GM18868 (cell line): ENCODE data around the gene AP2A1.
"Not testable (repeated sequence)": the region's sequence is repeated elsewhere in the genome, so short reads cannot be mapped to it uniquely, and the experiment has no call there.

Experiments
- ATAC-seq: cut with Tn5 transposase; IDR thresholded peaks from one replicate; pipeline ENCODE4 v1.9.1; 2021; ENCODE audit warnings: mild to moderate bottlenecking, moderate library complexity; ENCODE audit not compliant: unreplicated experiment

Gene AP2A1

DNA sequence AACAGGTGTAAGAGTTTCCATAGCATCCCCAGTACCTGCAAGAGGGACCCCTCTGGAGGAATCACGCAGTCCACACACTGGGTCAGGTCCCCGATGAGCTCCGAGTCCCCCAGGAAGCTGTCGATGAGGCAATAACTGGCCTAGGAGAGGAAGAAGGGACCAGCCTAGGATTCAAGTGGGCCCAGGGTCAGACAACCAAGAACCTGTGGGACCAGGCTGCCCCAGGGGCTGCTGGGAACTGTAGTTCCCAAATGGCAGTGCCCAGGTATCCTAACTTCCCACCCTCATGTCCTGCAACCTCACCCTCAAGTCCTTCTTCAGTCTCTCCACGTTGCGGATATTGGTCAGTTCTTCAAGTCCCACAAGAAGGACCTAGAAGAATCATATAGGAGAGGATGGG is 44.5 kb downstream of the AP2A1 start:
- ATAC-seq = no peak

- no peak for ATAC-seq
These were observed 45.7 kb downstream of the AP2A1 start for GRCh38 chr19:49812452-49812996.

DNA sequence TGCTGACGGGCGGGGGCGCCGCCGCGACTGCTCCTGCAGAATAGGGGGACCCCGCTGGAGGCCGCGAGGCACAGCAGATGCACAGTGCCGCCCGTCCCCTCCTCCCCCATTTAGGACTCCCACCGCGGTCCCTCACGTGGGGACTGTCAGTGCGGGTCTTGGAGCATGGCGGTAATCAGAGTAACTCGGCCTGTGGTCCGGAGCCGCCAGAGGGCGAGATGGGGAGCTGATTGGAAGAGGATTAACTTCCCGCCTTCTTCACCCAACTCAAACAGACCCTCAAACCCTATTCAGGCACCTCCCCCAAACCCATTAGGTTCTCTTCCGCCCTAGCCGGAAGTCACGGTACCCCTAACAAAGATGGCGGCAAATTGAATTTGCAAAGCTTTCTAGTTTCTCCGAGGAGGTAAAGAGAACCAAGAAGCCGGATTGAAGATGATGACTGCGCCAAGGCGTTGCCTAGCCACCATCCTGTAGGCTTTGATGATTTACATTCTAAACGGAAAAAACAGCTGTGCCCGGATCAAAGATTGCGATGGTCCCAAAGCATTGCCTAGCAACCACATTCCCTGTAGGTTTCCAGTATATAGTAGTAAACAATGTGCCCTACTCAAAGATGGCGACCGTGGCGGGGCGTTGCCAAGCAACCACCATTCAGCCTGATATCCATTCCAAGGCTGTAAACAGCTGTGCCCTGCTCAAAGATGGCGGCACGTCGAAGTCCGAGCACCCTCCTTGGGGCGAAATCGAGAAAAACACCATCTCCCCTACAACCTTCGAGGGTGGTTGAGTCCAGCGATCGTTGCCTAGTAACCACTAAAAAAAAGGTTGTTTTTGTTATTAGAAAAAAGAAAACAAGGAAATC is 46.4 kb downstream of the AP2A1 start, which contains the start of gene FUZ:
TSS of gene FUZ (minus strand) at position 296 of the 865 bp plus-strand sequence. CDS start at position 110, 186 bp downstream.
- ATAC-seq = peak; percentile 66

- no peak for ATAC-seq
These were observed 47.2 kb downstream of the AP2A1 start for GRCh38 chr19:49814010-49814409.

- ATAC-seq = no peak
These were observed 49.8 kb downstream of the AP2A1 start for GRCh38 chr19:49816590-49816989.

DNA sequence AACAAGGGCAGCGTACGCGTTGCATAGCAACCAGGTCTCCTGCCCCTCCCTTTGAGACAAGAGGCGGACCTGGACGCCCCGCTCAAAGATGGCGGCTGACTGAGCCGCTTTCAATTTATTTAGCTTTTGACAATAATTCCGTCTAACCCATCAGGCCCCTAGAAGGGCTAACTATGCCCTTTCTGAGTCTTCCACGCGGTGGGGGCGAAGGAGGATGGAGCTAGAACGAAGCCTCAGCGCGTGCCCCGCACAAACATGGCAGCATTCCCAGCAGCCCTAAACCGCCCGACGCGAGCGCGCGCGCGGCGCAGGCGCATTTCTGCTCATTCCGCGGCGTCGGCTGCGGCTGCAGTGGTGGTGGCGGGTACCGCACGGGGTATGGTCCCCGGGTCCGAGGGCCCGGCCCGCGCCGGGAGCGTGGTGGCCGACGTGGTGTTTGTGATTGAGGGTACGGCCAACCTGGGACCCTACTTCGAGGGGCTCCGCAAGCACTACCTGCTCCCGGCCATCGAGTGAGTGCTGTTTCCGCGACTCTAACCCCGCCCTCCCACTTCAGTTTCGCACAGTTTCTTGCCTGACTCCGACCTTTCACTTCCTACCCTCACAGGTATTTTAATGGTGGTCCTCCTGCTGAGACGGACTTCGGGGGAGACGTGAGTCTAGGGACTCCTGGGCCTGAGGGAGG is 51.3 kb downstream of the AP2A1 start, which contains the start of gene MED25:
TSS of gene MED25 (plus strand) at position 326 of the 685 bp plus-strand sequence. CDS start at position 379, 53 bp downstream.
- ATAC-seq = peak; percentile 61

GRCh38 chr19:49818649-49819370 is 52.0 kb downstream of the AP2A1 start:
- ATAC-seq = no peak

- ATAC-seq = not testable (repeated sequence)
These were observed 52.8 kb downstream of the AP2A1 start for GRCh38 chr19:49819452-49820115.

- no peak for ATAC-seq
These were observed 53.3 kb downstream of the AP2A1 start for GRCh38 chr19:49820125-49820524.

DNA sequence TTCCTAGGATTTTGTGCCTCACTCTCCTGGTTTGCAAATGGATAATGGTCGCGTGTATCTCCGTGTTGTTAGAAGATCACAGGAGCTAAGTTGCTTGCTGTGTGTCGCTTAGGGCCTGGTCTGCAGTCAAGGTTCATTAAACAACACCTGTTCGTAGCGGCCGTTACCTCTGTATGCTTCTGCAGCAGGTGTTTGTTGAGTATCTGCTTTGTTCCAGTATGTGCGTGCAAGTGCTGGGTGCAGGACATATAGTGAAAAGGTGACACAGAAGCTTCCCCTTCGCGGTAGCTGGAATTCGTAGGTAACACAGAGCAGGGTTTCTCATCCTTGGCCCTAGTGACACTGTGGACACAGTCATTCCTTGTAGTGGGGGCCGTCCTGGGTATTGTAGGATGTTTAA is 56.7 kb downstream of the AP2A1 start:
- no peak for ATAC-seq

- ATAC-seq = no peak
These were observed 57.9 kb downstream of the AP2A1 start for GRCh38 chr19:49824662-49825061.

- no peak for ATAC-seq
These were observed 60.2 kb downstream of the AP2A1 start for GRCh38 chr19:49827034-49827433.

- no peak for ATAC-seq
These were observed 62.4 kb downstream of the AP2A1 start for GRCh38 chr19:49829200-49829599.

DNA sequence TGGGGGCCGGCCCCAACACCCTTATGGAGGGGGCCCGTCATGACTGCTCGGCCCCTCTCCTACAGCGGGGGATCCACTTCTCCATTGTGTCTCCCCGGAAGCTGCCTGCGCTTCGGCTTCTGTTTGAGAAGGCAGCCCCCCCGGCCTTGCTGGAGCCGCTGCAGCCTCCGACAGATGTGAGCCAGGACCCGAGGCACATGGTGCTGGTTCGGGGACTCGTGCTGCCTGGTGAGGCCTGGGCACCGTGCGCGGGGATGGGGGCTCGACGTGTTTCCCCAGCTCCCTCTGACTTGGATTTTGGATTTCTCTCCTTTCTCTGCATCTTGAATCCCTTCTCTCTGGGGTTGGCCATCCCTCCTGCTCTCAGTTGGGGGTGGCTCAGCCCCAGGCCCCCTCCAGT is 62.9 kb downstream of the AP2A1 start:
- ATAC-seq = no peak

DNA sequence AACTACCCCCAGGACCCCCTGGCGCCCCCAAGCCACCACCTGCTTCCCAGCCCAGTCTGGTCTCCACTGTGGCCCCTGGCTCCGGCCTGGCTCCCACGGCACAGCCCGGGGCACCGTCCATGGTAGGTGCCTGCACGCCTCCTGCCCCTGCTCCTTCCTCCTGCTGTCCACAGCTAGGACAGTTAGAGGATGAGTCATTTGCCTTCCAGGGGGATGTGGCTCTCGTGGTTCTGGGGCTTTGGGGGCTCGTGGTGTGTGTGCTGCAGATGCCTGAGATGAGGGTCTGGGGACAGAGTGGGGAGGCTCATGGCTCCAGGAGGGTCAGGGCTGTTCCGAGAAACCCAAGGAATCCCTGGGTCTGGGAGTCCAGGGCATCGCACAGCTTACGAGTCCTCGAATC is 64.0 kb downstream of the AP2A1 start:
- ATAC-seq = no peak

DNA sequence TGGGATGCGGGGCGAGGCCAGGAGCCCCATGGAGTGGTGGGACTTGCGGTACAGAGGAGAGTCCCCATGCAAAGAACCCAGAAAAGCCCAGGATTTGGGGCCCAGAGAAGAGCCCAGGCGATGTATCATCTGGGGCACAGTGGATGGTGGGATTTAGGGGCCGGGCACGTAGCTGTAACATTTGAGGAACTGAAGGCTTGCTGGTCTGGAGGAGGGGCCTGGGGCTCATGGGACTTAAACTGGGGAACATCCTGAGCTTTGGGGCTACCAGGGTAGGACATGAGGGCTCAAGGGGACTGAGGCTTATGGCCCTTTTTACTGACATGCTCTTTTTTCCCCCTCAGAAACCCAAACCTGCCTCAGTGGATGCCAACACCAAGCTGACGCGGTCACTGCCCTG is 64.8 kb downstream of the AP2A1 start:
- no peak for ATAC-seq

DNA sequence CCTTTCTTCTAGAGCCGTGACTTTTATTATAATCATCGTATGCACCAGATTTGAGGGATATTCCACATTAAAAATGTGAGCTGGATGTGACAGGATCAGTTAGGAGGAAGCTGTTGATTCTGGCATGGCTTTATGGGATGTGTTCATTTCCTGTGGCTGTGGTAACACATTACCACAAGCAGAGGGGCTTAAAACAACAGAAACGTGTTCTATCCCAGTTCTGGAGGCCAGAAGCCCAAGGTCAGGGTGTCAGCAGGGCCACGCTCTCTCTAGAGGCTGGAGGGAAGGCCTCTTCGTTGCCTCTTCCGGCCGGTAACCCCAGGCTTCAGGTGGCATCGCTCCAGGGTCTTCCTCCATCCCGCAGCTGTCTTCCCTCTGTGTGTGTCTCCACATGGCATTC is 65.8 kb downstream of the AP2A1 start:
- ATAC-seq = no peak

- no peak for ATAC-seq
These were observed 66.8 kb downstream of the AP2A1 start for GRCh38 chr19:49833599-49833998.

DNA sequence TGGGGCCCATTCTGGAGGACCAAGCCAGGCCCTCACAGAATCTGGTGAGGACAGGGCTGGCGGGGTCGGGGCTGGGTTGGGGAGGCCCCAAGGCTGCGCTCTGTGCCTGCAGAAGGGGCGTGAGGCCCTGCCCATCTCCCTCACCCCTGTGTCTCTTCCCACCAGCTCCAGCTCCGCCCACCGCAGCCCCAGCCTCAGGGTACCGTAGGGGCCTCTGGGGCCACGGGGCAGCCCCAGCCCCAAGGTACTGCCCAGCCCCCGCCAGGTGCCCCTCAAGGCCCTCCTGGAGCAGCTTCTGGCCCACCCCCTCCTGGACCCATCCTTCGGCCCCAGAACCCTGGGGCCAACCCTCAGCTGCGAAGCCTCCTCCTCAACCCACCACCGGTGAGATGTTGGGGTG is 68.8 kb downstream of the AP2A1 start:
- ATAC-seq = no peak

DNA sequence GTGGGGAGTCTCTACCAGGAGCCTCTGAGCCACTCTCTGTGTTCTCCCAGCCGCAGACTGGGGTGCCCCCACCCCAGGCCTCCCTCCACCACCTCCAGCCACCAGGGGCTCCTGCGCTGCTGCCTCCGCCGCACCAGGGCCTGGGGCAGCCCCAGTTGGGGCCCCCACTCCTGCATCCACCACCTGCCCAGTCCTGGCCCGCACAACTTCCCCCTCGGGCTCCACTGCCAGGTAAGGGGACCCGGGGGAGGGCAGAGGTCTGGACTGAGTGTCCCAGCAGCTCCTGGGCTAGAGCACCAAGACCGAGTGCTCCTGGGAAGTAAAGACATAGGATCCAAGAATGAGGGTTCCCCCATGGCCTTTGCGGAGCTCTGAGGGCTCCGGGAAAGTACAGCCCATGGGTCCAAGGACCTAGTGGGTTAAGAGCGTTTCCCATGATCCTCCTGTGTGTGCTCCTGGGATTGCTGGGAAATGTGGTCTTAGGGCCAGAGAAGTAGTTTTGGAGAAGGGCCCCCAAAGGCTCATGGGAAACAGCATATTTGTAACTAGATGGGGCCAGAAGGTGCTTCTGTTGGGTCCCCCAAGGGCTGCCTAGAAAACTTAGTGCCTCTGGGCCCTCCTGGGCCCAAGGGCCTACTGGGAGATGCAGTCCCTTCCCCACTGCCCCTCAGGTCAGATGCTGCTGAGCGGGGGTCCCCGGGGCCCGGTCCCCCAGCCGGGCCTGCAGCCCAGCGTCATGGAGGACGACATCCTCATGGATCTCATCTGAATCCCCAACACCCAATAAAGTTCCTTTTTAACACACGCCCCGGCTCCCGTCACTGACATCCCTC is 69.6 kb downstream of the AP2A1 start:
- ATAC-seq = no peak
